ENCODE data around the gene ARMC9. TPM values are rescaled to one million over a fixed set of nuclear protein-coding genes. Genes with fewer than 3 reads are reported as not detected.
A peak's percentile ranks its signal among the peaks of the same experiment; 100 is the strongest.

Gene ARMC9
- total RNA-seq, 3 donors from 2014 or later = 10.9 to 32.2 (median 11.9) TPM

GRCh38 chr2:231305221-231305620 lies 106.8 kb downstream of the ARMC9 start:
- no peak for TF ChIP-seq CTCF (IDR thresholded peaks at IDR 0.05)
- no peak overlapping the region for H3K4me3 ChIP-seq
- peaks cover 8% of the 10 kb centered on the region for H3K4me1 ChIP-seq (ENCODE audit: low read depth)
- intact Hi-C loops (cut with DNase I, micrococcal nuclease) = no loop called here
- peak; percentile 17 for ATAC-seq
- no peak for DNase-seq
- H3K9me3 ChIP-seq = no peaks in the 10 kb centered on the region
- no peaks in the 10 kb centered on the region for H3K36me3 ChIP-seq (ENCODE audit: low read depth)

- intact Hi-C loops (cut with DNase I, micrococcal nuclease) = no loop called here
- DNase-seq (peak in 1 of 3 donors; percentile 64), ATAC-seq (peak; percentile 93)
- Histone ChIP-seq H3K36me3 (ENCODE audit: low read depth) (no peaks in the 10 kb centered on the region), H3K4me3 (no peak overlapping the region), H3K4me1 (ENCODE audit: low read depth) (peaks cover 8% of the 10 kb centered on the region), H3K9me3 (no peaks in the 10 kb centered on the region)
- TF ChIP-seq CTCF (IDR thresholded peaks at IDR 0.05) = no peak
Observed at GRCh38 chr2:231306791-231307393, 108.5 kb downstream of the ARMC9 start.

DNA sequence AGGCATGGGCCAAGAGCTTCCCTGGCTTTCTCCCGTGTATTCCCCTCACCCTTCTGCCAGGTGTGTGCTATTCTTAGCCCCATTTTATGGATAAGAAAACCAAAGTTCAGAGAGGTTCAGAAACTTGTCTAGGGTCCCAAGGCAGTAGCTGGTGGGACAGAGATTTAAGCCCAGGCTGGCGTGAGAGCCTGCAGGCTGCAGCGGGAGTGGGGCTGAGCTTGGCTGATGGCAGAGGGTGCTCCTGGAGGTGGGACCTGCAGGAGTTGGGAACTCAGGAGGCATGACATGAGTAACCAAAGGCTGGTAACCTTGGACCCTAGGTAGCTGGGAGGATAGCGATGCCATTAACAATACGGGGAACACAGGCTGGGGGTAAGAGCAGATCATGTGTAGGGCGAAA lies 109.8 kb downstream of the ARMC9 start:
- ATAC-seq (no peak), DNase-seq (no peak)
- no peak overlapping the region for H3K4me3 ChIP-seq
- TF ChIP-seq CTCF (IDR thresholded peaks at IDR 0.05) = no peak
- no peaks in the 10 kb centered on the region for H3K9me3 ChIP-seq
- intact Hi-C loops (cut with DNase I, micrococcal nuclease) = no loop called here
- H3K4me1 ChIP-seq (ENCODE audit: low read depth) = peaks cover 8% of the 10 kb centered on the region
- H3K36me3 ChIP-seq (ENCODE audit: low read depth) = no peaks in the 10 kb centered on the region

- Histone ChIP-seq H3K36me3 (ENCODE audit: low read depth) (no peaks in the 10 kb centered on the region), H3K9me3 (no peaks in the 10 kb centered on the region), H3K4me3 (no peak overlapping the region), H3K4me1 (ENCODE audit: low read depth) (peaks cover 8% of the 10 kb centered on the region)
- intact Hi-C loops (cut with DNase I, micrococcal nuclease) = no loop called here
- no peak for TF ChIP-seq CTCF (IDR thresholded peaks at IDR 0.05)
- ATAC-seq = no peak
- DNase-seq = no peak
Observed at GRCh38 chr2:231308631-231309428, 110.4 kb downstream of the ARMC9 start.

- TF ChIP-seq CTCF (IDR thresholded peaks at IDR 0.05) = no peak
- H3K4me3 ChIP-seq = no peak overlapping the region
- intact Hi-C loops (cut with DNase I, micrococcal nuclease) = no loop called here
- no peak for DNase-seq
- H3K9me3 ChIP-seq = no peaks in the 10 kb centered on the region
- no peak for ATAC-seq
- no peaks in the 10 kb centered on the region for H3K36me3 ChIP-seq (ENCODE audit: low read depth)
- H3K4me1 ChIP-seq (ENCODE audit: low read depth) = no peaks in the 10 kb centered on the region
Observed at GRCh38 chr2:231312066-231312465, 113.6 kb downstream of the ARMC9 start.
